HL-60 (cell line): Measurements from ENCODE around the gene PSMD12.

Source experiments
- DNase-seq, 2 experiments: peaks; one replicate each; pipeline ENCODE4 v3.0.0-alpha.2; 2010 to 2020; ENCODE audit warnings: low read depth in 1 of 2, low spot score in 1 of 2
- H3K27ac ChIP-seq: fragments of 250-450 bp; sonication (Bioruptor Pico); replicated peaks from 2 replicates; pipeline ENCODE4 v1.5.1; 2020; ENCODE audit warnings: mild to moderate bottlenecking, moderate library complexity
- H3K27me3 ChIP-seq: fragments of 250-450 bp; sonication (Bioruptor Pico); 2 replicates; pipeline ENCODE4 v1.5.1; 2021; ENCODE audit warnings: mild to moderate bottlenecking, moderate library complexity; ENCODE audit not compliant: insufficient read depth, poor library complexity, severe bottlenecking
- H3K4me3 ChIP-seq: replicated peaks from 2 replicates; pipeline ENCODE4 v1.5.1; 2011; ENCODE audit warnings: mild to moderate bottlenecking, control low read depth, low read length; ENCODE audit not compliant: insufficient read depth
- GABPA ChIP-seq: IDR thresholded peaks from 2 replicates; pipeline ENCODE4 v1.6.1; 2012; ENCODE audit warnings: low read depth
- POLR2AphosphoS5 ChIP-seq: IDR thresholded peaks from 2 replicates; pipeline ENCODE4 v1.6.1; 2012; ENCODE audit warnings: low read depth
- REST ChIP-seq: IDR thresholded peaks from 2 replicates; pipeline ENCODE4 v1.6.1; 2012; ENCODE audit warnings: low read depth; ENCODE audit not compliant: insufficient replicate concordance
- SPI1 ChIP-seq: IDR thresholded peaks from 2 replicates; pipeline ENCODE4 v1.6.1; 2012; ENCODE audit warnings: low read depth, mild to moderate bottlenecking, borderline replicate concordance
- TF ChIP-seq, protein P1 (sequence below): IDR thresholded peaks from one replicate; pipeline ENCODE4 v1.5.1; 2011; ENCODE audit warnings: low read length, control low read depth, inconsistent platforms; ENCODE audit not compliant: insufficient read depth

PSMD12 gene

GRCh38 chr17:67364847-67365737 lies 1.3 kb downstream of the PSMD12 start:
- Histone ChIP-seq H3K4me3 (peak overlapping the region; percentile 91), H3K27ac (peak overlapping the region; percentile 94), H3K27me3 (no peaks in the 10 kb centered on the region)
- TF ChIP-seq REST (no peak), POLR2AphosphoS5 (no peak), SPI1 (no peak), GABPA (no peak)
- TF ChIP-seq, protein P1, sequence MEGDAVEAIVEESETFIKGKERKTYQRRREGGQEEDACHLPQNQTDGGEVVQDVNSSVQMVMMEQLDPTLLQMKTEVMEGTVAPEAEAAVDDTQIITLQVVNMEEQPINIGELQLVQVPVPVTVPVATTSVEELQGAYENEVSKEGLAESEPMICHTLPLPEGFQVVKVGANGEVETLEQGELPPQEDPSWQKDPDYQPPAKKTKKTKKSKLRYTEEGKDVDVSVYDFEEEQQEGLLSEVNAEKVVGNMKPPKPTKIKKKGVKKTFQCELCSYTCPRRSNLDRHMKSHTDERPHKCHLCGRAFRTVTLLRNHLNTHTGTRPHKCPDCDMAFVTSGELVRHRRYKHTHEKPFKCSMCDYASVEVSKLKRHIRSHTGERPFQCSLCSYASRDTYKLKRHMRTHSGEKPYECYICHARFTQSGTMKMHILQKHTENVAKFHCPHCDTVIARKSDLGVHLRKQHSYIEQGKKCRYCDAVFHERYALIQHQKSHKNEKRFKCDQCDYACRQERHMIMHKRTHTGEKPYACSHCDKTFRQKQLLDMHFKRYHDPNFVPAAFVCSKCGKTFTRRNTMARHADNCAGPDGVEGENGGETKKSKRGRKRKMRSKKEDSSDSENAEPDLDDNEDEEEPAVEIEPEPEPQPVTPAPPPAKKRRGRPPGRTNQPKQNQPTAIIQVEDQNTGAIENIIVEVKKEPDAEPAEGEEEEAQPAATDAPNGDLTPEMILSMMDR = no peak
- DNase-seq = peak in 1 of 2 experiments; percentile 71

DNA sequence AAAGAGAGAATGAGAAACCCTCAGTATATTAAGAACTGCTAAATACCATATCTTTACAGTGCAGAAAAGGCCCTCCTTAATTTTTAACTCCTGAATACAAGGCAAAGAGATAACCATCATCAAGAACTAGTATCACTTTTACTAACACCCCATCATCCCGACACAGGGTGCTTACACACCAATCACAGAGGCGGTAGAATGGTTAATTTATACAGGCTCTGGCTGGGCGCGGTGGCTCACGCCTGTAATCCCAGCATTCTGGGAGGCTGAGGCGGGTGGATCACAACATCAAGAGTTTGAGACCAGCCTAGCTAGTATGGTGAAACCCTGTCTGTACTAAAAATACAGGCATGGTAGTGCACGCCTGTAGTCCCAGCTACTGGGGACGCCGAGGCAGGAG lies 4.2 kb downstream of the PSMD12 start:
- DNase-seq = no peak
- Histone ChIP-seq H3K27me3 (no peaks in the 10 kb centered on the region), H3K27ac (no peak overlapping the region), H3K4me3 (no peak overlapping the region)
- TF ChIP-seq, protein P1 = no peak
- TF ChIP-seq SPI1 (no peak), POLR2AphosphoS5 (no peak), REST (no peak), GABPA (no peak)

- no peak overlapping the region for H3K27ac ChIP-seq
Measured at GRCh38 chr17:67360880-67361279, 5.5 kb downstream of the PSMD12 start.

More at GRCh38 chr17:67360880-67361279, 5.5 kb downstream of the PSMD12 start:
- DNase-seq = no peak
- TF ChIP-seq, protein P1 = no peak
- no peak for TF ChIP-seq POLR2AphosphoS5
- TF ChIP-seq REST = no peak
- TF ChIP-seq GABPA = no peak
- no peak for TF ChIP-seq SPI1
- Histone ChIP-seq H3K4me3 (no peak overlapping the region), H3K27me3 (no peaks in the 10 kb centered on the region)
